Smooth muscle cell (in vitro differentiated cells): ENCODE measurements around the gene YY1AP1. TPM values are rescaled to one million over a fixed set of nuclear protein-coding genes. Genes with fewer than 3 reads are reported as not detected.

Experiments
- DNase-seq: peaks from one replicate; lab custom pipeline; 2025; ENCODE audit not compliant: unreplicated experiment; lab: John Stamatoyannopoulos, UW
- H2AFZ ChIP-seq: fragments of 200-600 bp; sonication (generic); 2 replicates; pipeline ENCODE4 v1.6.0; 2016; ENCODE audit warnings: antibody characterized with exemption, low read depth, mild to moderate bottlenecking
- H3F3A ChIP-seq: fragments of 200-600 bp; sonication (generic); 2 replicates; pipeline ENCODE4 v1.6.0; 2017; ENCODE audit warnings: antibody characterized with exemption, low read depth
- H3K27ac ChIP-seq: fragments of 200-600 bp; sonication (generic); 2 replicates; pipeline ENCODE4 v1.5.1; 2016; ENCODE audit warnings: low read depth, mild to moderate bottlenecking
- H3K27me3 ChIP-seq: fragments of 200-600 bp; sonication (generic); 2 replicates; pipeline ENCODE4 v1.6.1; 2016; ENCODE audit warnings: low read depth, mild to moderate bottlenecking
- H3K36me3 ChIP-seq: fragments of 200-600 bp; sonication (generic); 2 replicates; pipeline ENCODE4 v1.5.1; 2016; ENCODE audit warnings: low read depth
- H3K4me1 ChIP-seq: fragments of 200-600 bp; sonication (generic); 2 replicates; pipeline ENCODE4 v1.5.1; 2016; ENCODE audit warnings: low read depth
- H3K4me2 ChIP-seq: fragments of 200-600 bp; sonication (generic); 2 replicates; pipeline ENCODE4 v1.6.0; 2016; ENCODE audit warnings: mild to moderate bottlenecking
- H3K4me3 ChIP-seq: fragments of 200-600 bp; sonication (generic); 2 replicates; pipeline ENCODE4 v1.5.1; 2016; ENCODE audit warnings: mild to moderate bottlenecking
- H3K79me2 ChIP-seq: fragments of 200-600 bp; sonication (generic); 2 replicates; pipeline ENCODE4 v1.6.0; 2016; ENCODE audit warnings: low read depth, mild to moderate bottlenecking
- H3K9ac ChIP-seq: fragments of 200-600 bp; sonication (generic); 2 replicates; pipeline ENCODE4 v1.6.0; 2016; ENCODE audit warnings: low read depth
- H3K9me3 ChIP-seq: fragments of 200-600 bp; sonication (generic); replicated peaks from 2 replicates; pipeline ENCODE4 v1.5.1; 2016; ENCODE audit warnings: low read depth
- H4K20me1 ChIP-seq: fragments of 200-600 bp; sonication (generic); 2 replicates; pipeline ENCODE4 v1.6.0; 2016; ENCODE audit warnings: low read depth
- CTCF ChIP-seq: fragments of 200-600 bp; sonication (generic); IDR thresholded peaks from 2 replicates; pipeline ENCODE4 v1.5.1; 2017; ENCODE audit warnings: borderline replicate concordance, mild to moderate bottlenecking, antibody characterized with exemption; ENCODE audit not compliant: insufficient read depth, poor library complexity, severe bottlenecking
- whole genome bisulfite sequencing: methylation state at CpG from one replicate; pipeline ENCODE4 v1.1.7; 2016; ENCODE audit warnings: low lambda C conversion rate; 5-methylcytosine and 5-hydroxymethylcytosine counted together
- polyA plus RNA-seq: library from polyadenylated mRNA; unstranded; fragments of >200 nt; fragmentation: Nextera tagmentation; extraction: Ambion mirVana; gene quantifications from 2 replicates; pipeline ENCODE4 v1.2.1, GENCODE V29; 2016
- total RNA-seq: library from RNA; depleted of rRNA; stranded (reverse); fragments of >200 nt; gene quantifications from 2 replicates; pipeline ENCODE4 v1.2.3, GENCODE V29; 2014

YY1AP1 gene
- total RNA-seq (33.9 and 36.5 TPM in 2 replicates), polyA plus RNA-seq (27.8 and 29.7 TPM in 2 replicates)

- no peaks in the 10 kb centered on the region for H3K27me3 ChIP-seq
- no peaks in the 10 kb centered on the region for H3K36me3 ChIP-seq
- peak within 1 kb of the TSS; percentile 100 for H3K4me3 ChIP-seq
- H3K79me2 ChIP-seq, result peaks cover 86% of the 10 kb centered on the region
- H3K27ac ChIP-seq, result peak within 1 kb of the TSS; percentile 100
- no peak for TF ChIP-seq CTCF
- H3F3A ChIP-seq, result no peaks in the 10 kb centered on the region
- no peaks in the 10 kb centered on the region for H3K9me3 ChIP-seq
- under 1% methylated on average over 54 of the region's 81 CpGs for WGBS
- H3K9ac ChIP-seq, result peak within 1 kb of the TSS; percentile 100
- H3K4me2 ChIP-seq, result peak within 1 kb of the TSS; percentile 79
- H3K4me1 ChIP-seq, result peaks cover 17% of the 10 kb centered on the region
- H4K20me1 ChIP-seq, result peaks cover 35% of the 10 kb centered on the region
- H2AFZ ChIP-seq, result peak within 1 kb of the TSS; percentile 100
- DNase-seq, result peak; percentile 95
Observed at GRCh38 chr1:155688324-155689080, at the start of gene YY1AP1. Gene YY1AP1 (minus strand): TSS chr1:155688774. CDS start chr1:155680436, 8,338 bp downstream.

- no peak overlapping the region for H3K4me2 ChIP-seq
- H3K4me3 ChIP-seq, result no peak overlapping the region
- no peaks in the 10 kb centered on the region for H3F3A ChIP-seq
- no peaks in the 10 kb centered on the region for H3K27me3 ChIP-seq
- peak; percentile 49 for TF ChIP-seq CTCF
- no peak for DNase-seq
- no peaks in the 10 kb centered on the region for H3K4me1 ChIP-seq
- H2AFZ ChIP-seq, result no peak overlapping the region
- no peaks in the 10 kb centered on the region for H3K36me3 ChIP-seq
- H3K9me3 ChIP-seq, result no peaks in the 10 kb centered on the region
- no peaks in the 10 kb centered on the region for H4K20me1 ChIP-seq
- no peaks in the 10 kb centered on the region for H3K79me2 ChIP-seq
- H3K27ac ChIP-seq, result no peak overlapping the region
- H3K9ac ChIP-seq, result no peak overlapping the region
- 75% methylated on average over 12 of the region's 12 CpGs for WGBS
Observed at GRCh38 chr1:155729031-155729898, 40.7 kb upstream of the YY1AP1 start.

GRCh38 chr1:155725142-155725541 is 36.6 kb upstream of the YY1AP1 start:
- no peaks in the 10 kb centered on the region for H3F3A ChIP-seq
- H3K4me1 ChIP-seq, result no peaks in the 10 kb centered on the region
- no peaks in the 10 kb centered on the region for H3K79me2 ChIP-seq
- H3K4me2 ChIP-seq, result no peak overlapping the region
- no peaks in the 10 kb centered on the region for H3K36me3 ChIP-seq
- H4K20me1 ChIP-seq, result no peaks in the 10 kb centered on the region
- H2AFZ ChIP-seq, result no peak overlapping the region
- H3K4me3 ChIP-seq, result no peak overlapping the region
- WGBS, result 97% methylated on average over 3 of the region's 3 CpGs
- DNase-seq, result no peak
- no peak for TF ChIP-seq CTCF
- no peak overlapping the region for H3K27ac ChIP-seq
- no peaks in the 10 kb centered on the region for H3K9me3 ChIP-seq
- H3K27me3 ChIP-seq, result no peaks in the 10 kb centered on the region
- H3K9ac ChIP-seq, result no peak overlapping the region
